ENCODE results near the gene TSPAN9. TPM values are rescaled to one million over a fixed set of nuclear protein-coding genes. Genes with fewer than 3 reads are reported as not detected.

Gene TSPAN9
- total RNA-seq, 1 donor from 2014 or later = 40.9 TPM

- Mint-ChIP-seq H3K9me3 (ENCODE audit: unreplicated experiment) (peaks cover 7% of the 10 kb centered on the region), H3K4me3 (ENCODE audit: unreplicated experiment) (no peak overlapping the region), H3K27ac (ENCODE audit: unreplicated experiment) (no peak overlapping the region), H3K4me1 (ENCODE audit: low read depth, unreplicated experiment) (peaks cover 23% of the 10 kb centered on the region), H3K36me3 (ENCODE audit: low read depth, unreplicated experiment) (peaks cover 26% of the 10 kb centered on the region), H3K27me3 (ENCODE audit: low read depth, unreplicated experiment) (no peaks in the 10 kb centered on the region)
- Histone ChIP-seq H3K4me1 (ENCODE audit: insufficient read depth, low read length) (peaks cover 17% of the 10 kb centered on the region), H3K9me3 (ENCODE audit: insufficient read depth, low read depth, low read length) (no peaks in the 10 kb centered on the region), H3K4me3 (ENCODE audit: insufficient read depth, low read depth, low read length) (no peak overlapping the region), H3K27ac (ENCODE audit: low read depth, low read length) (no peak overlapping the region), H3K9ac (ENCODE audit: low read length) (no peak overlapping the region), H4K20me1 (ENCODE audit: insufficient read depth, low read length) (peaks cover 40% of the 10 kb centered on the region), H3K36me3 (ENCODE audit: insufficient read depth, low read length) (no peaks in the 10 kb centered on the region), H2AFZ (ENCODE audit: low read depth, low read length) (no peak overlapping the region), H3K4me2 (ENCODE audit: low read length) (no peak overlapping the region), H3K79me2 (ENCODE audit: insufficient read depth, low read length) (peaks cover 30% of the 10 kb centered on the region), H3K27me3 (ENCODE audit: insufficient read depth, low read length) (no peaks in the 10 kb centered on the region)
- DNase-seq (ENCODE audit: low read depth) = no peak
- FAIRE-seq = no peak
- TF ChIP-seq EZH2 (IDR thresholded peaks at IDR 0.05; ENCODE audit: insufficient read depth, low read length) = no peak
- TF ChIP-seq CTCF (IDR thresholded peaks at IDR 0.05; ENCODE audit: insufficient read depth, low read depth, low read length) = no peak
Measured at GRCh38 chr12:3099146-3099545, 22.0 kb downstream of the TSPAN9 start.

GRCh38 chr12:3101309-3102024 lies 24.3 kb downstream of the TSPAN9 start:
- Histone ChIP-seq H3K27ac (ENCODE audit: low read depth, low read length) (no peak overlapping the region), H3K4me3 (ENCODE audit: insufficient read depth, low read depth, low read length) (no peak overlapping the region), H3K79me2 (ENCODE audit: insufficient read depth, low read length) (peaks cover 46% of the 10 kb centered on the region), H3K27me3 (ENCODE audit: insufficient read depth, low read length) (no peaks in the 10 kb centered on the region), H2AFZ (ENCODE audit: low read depth, low read length) (no peak overlapping the region), H3K36me3 (ENCODE audit: insufficient read depth, low read length) (no peaks in the 10 kb centered on the region), H3K9me3 (ENCODE audit: insufficient read depth, low read depth, low read length) (no peaks in the 10 kb centered on the region), H3K4me2 (ENCODE audit: low read length) (peak overlapping the region; percentile 6), H4K20me1 (ENCODE audit: insufficient read depth, low read length) (peaks cover 40% of the 10 kb centered on the region), H3K9ac (ENCODE audit: low read length) (no peak overlapping the region), H3K4me1 (ENCODE audit: insufficient read depth, low read length) (peaks cover 31% of the 10 kb centered on the region)
- Mint-ChIP-seq H3K27ac (ENCODE audit: unreplicated experiment) (peak overlapping the region; percentile 45), H3K4me1 (ENCODE audit: low read depth, unreplicated experiment) (peaks cover 38% of the 10 kb centered on the region), H3K4me3 (ENCODE audit: unreplicated experiment) (no peak overlapping the region), H3K36me3 (ENCODE audit: low read depth, unreplicated experiment) (peaks cover 20% of the 10 kb centered on the region), H3K9me3 (ENCODE audit: unreplicated experiment) (peaks cover 3% of the 10 kb centered on the region), H3K27me3 (ENCODE audit: low read depth, unreplicated experiment) (no peaks in the 10 kb centered on the region)
- no peak for FAIRE-seq
- no peak for TF ChIP-seq EZH2 (IDR thresholded peaks at IDR 0.05; ENCODE audit: insufficient read depth, low read length)
- TF ChIP-seq CTCF (IDR thresholded peaks at IDR 0.05; ENCODE audit: insufficient read depth, low read depth, low read length) = no peak
- DNase-seq (ENCODE audit: low read depth) = peak; percentile 59

- DNase-seq (ENCODE audit: low read depth) = no peak
- Mint-ChIP-seq H3K9me3 (ENCODE audit: unreplicated experiment) (peaks cover 3% of the 10 kb centered on the region), H3K4me3 (ENCODE audit: unreplicated experiment) (no peak overlapping the region), H3K36me3 (ENCODE audit: low read depth, unreplicated experiment) (peaks cover 14% of the 10 kb centered on the region), H3K27me3 (ENCODE audit: low read depth, unreplicated experiment) (no peaks in the 10 kb centered on the region), H3K27ac (ENCODE audit: unreplicated experiment) (peak overlapping the region; percentile 60), H3K4me1 (ENCODE audit: low read depth, unreplicated experiment) (peaks cover 42% of the 10 kb centered on the region)
- no peak overlapping the region for H2AFZ ChIP-seq (ENCODE audit: low read depth, low read length)
- H3K79me2 ChIP-seq (ENCODE audit: insufficient read depth, low read length) = peaks cover 46% of the 10 kb centered on the region
- no peak overlapping the region for H3K27ac ChIP-seq (ENCODE audit: low read depth, low read length)
- peaks cover 37% of the 10 kb centered on the region for H4K20me1 ChIP-seq (ENCODE audit: insufficient read depth, low read length)
- H3K9ac ChIP-seq (ENCODE audit: low read length) = no peak overlapping the region
- TF ChIP-seq CTCF (IDR thresholded peaks at IDR 0.05; ENCODE audit: insufficient read depth, low read depth, low read length) (no peak), EZH2 (IDR thresholded peaks at IDR 0.05; ENCODE audit: insufficient read depth, low read length) (no peak)
- H3K36me3 ChIP-seq (ENCODE audit: insufficient read depth, low read length) = no peaks in the 10 kb centered on the region
- H3K9me3 ChIP-seq (ENCODE audit: insufficient read depth, low read depth, low read length) = no peaks in the 10 kb centered on the region
- no peak overlapping the region for H3K4me3 ChIP-seq (ENCODE audit: insufficient read depth, low read depth, low read length)
- no peak for FAIRE-seq
- peaks cover 37% of the 10 kb centered on the region for H3K4me1 ChIP-seq (ENCODE audit: insufficient read depth, low read length)
- H3K4me2 ChIP-seq (ENCODE audit: low read length) = no peak overlapping the region
- no peaks in the 10 kb centered on the region for H3K27me3 ChIP-seq (ENCODE audit: insufficient read depth, low read length)
Measured at GRCh38 chr12:3102771-3103410, 25.7 kb downstream of the TSPAN9 start.
